Esophagus muscularis mucosa (tissue), 4 donors: ENCODE measurements around the gene APOC4.

Source experiments
- CTCF ChIP-seq, 3 experiments: fragments of 200-600 bp in 2 of 3; fragments of 450-650 bp in 1 of 3; sonication (generic) in 2 of 3; IDR thresholded peaks; one replicate each; pipeline ENCODE4 v1.5.1; 2017 to 2019; ENCODE audit warnings: antibody characterized with exemption in 3 of 3, mild to moderate bottlenecking in 2 of 3, moderate library complexity in 1 of 3
- EP300 ChIP-seq: sonication (generic); formaldehyde crosslinking; IDR thresholded peaks from one replicate; pipeline ENCODE4 v1.6.1; 2017; ENCODE audit warnings: antibody characterized with exemption
- POLR2A ChIP-seq: fragments of 450-650 bp; IDR thresholded peaks from one replicate; pipeline ENCODE4 v1.6.1; 2017; ENCODE audit warnings: antibody characterized with exemption, moderate library complexity, mild to moderate bottlenecking, low read depth

GRCh38 chr19:44948763-44949374 lies 6.8 kb downstream of the APOC4 start:
- TF ChIP-seq POLR2A: no peak
- TF ChIP-seq CTCF (IDR thresholded peaks at IDR 0.05): no peak
- TF ChIP-seq EP300: no peak
